Measurements from ENCODE around the gene TIGD3. TPM values are rescaled to one million over a fixed set of nuclear protein-coding genes. Genes with fewer than 3 reads are reported as not detected.

The TIGD3 gene
- total and polyA plus RNA-seq, 2 of the 8 experiments (the other 6 are each of a cell fraction or from before 2014, with no cell fraction given), result 1.1 to 1.3 TPM

DNA sequence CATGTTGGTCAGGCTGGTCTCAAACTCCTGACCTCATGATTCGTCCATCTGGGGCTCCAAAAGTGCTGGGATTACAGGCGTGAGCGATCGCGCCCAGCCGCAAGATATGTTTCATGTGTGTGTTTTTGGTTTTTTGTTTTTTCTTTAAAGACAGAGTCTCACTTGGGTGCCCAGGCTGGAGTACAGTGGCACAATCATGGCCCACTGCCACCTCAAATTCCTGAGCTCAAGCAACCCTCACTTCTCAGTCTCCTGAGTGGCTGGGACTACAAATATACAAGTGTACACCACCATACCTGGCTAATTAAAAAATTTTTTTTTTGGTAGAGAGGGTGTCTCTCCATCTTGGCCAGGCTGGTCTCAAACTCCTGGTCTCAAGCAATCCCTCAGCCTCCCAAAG lies 8.4 kb downstream of the TIGD3 start (continued):
- TF ChIP-seq EZH2 (IDR thresholded peaks at IDR 0.05; ENCODE audit: low read depth, low read length, severe bottlenecking), result no peak
- TF ChIP-seq KDM1A (IDR thresholded peaks at IDR 0.05; ENCODE audit: borderline replicate concordance, low read length), result no peak
- no peak for TF ChIP-seq CHD2 (IDR thresholded peaks at IDR 0.05; ENCODE audit: low read length)
- TF ChIP-seq GTF2F1 (IDR thresholded peaks at IDR 0.05; ENCODE audit: borderline replicate concordance, low read depth, low read length), result no peak
- TF ChIP-seq EGR1 (IDR thresholded peaks at IDR 0.05; ENCODE audit: borderline replicate concordance, low read depth, low read length), result no peak

Measured in H1 (cell line).